Measurements from ENCODE around the gene AFTPH.

GRCh38 chr2:64598226-64598625 is 74.1 kb downstream of the AFTPH start:
- no peak for TF ChIP-seq CTCF (IDR thresholded peaks at IDR 0.05)
- no peak for TF ChIP-seq POLR2A (IDR thresholded peaks at IDR 0.05)

Measured in esophagus squamous epithelium (tissue), 4 donors.